HepG2 (cell line): ENCODE results near the gene IGFN1. TPM values are rescaled to one million over a fixed set of nuclear protein-coding genes. Genes with fewer than 3 reads are reported as not detected.

ENCODE experiments used
- CTCF ChIP-seq: sonication (generic); formaldehyde crosslinking; IDR thresholded peaks from 2 replicates; pipeline ENCODE4 v1.5.0; 2020; ENCODE audit warnings: mild to moderate bottlenecking, missing genetic modification reagents, moderate library complexity
- DMTF1 ChIP-seq: sonication (generic); formaldehyde crosslinking; IDR thresholded peaks from 2 replicates; pipeline ENCODE4 v1.4.0; 2020; ENCODE audit warnings: mild to moderate bottlenecking, missing genetic modification reagents
- E2F2 ChIP-seq: sonication (generic); formaldehyde crosslinking; IDR thresholded peaks from 2 replicates; pipeline ENCODE4 v1.4.0; 2020; ENCODE audit warnings: missing genetic modification reagents, borderline replicate concordance
- E2F5 ChIP-seq: sonication (generic); formaldehyde crosslinking; conservative IDR thresholded peaks from 2 replicates; pipeline ENCODE4 v1.4.0; 2020; ENCODE audit warnings: missing genetic modification reagents
- FOXJ3 ChIP-seq: sonication (generic); formaldehyde crosslinking; IDR thresholded peaks from 2 replicates; pipeline ENCODE4 v1.4.0; 2020; ENCODE audit warnings: missing genetic modification reagents, mild to moderate bottlenecking, borderline replicate concordance
- GLI4 ChIP-seq: sonication (generic); formaldehyde crosslinking; IDR thresholded peaks from 2 replicates; pipeline ENCODE4 v1.5.1; 2020; ENCODE audit warnings: missing genetic modification reagents, mild to moderate bottlenecking, moderate library complexity, borderline replicate concordance
- HMG20A ChIP-seq: IDR thresholded peaks from 2 replicates; pipeline ENCODE4 v1.6.1; 2016; ENCODE audit warnings: borderline replicate concordance
- HMGXB4 ChIP-seq, 2 experiments: sonication (generic) in 1 of 2; formaldehyde crosslinking in 1 of 2; IDR thresholded peaks; 2 replicates each; pipeline versions ENCODE4 v1.4.0 to v1.6.1; 2018 to 2020; ENCODE audit warnings: missing genetic modification reagents in 2 of 2, borderline replicate concordance in 1 of 2, low read depth in 1 of 2, mild to moderate bottlenecking in 1 of 2, missing biosample characterization in 1 of 2
- JUN ChIP-seq: sonication (generic); formaldehyde crosslinking; IDR thresholded peaks from 2 replicates; pipeline ENCODE4 v1.4.0; 2020; ENCODE audit warnings: mild to moderate bottlenecking, missing genetic modification reagents
- KDM5A ChIP-seq: fragments of 200-600 bp; sonication (generic); IDR thresholded peaks from 2 replicates; pipeline ENCODE4 v1.7.0; 2018; ENCODE audit warnings: antibody characterized with exemption, mild to moderate bottlenecking, low read length, borderline replicate concordance
- MAFG ChIP-seq: sonication (generic); formaldehyde crosslinking; IDR thresholded peaks from 2 replicates; pipeline ENCODE4 v1.5.1; 2020; ENCODE audit warnings: mild to moderate bottlenecking, missing genetic modification reagents
- MLLT10 ChIP-seq: sonication (generic); formaldehyde crosslinking; IDR thresholded peaks from 2 replicates; pipeline ENCODE4 v1.4.0; 2020; ENCODE audit warnings: missing genetic modification reagents
- NKX3-1 ChIP-seq: sonication (generic); formaldehyde crosslinking; IDR thresholded peaks from 2 replicates; pipeline ENCODE4 v1.5.0; 2020; ENCODE audit warnings: missing genetic modification reagents
- PBX3 ChIP-seq: sonication (generic); formaldehyde crosslinking; IDR thresholded peaks from 2 replicates; pipeline ENCODE4 v1.8.1; 2023; ENCODE audit warnings: missing genetic modification reagents, inconsistent platforms, borderline replicate concordance
- THYN1 ChIP-seq: sonication (generic); formaldehyde crosslinking; IDR thresholded peaks from 2 replicates; pipeline ENCODE4 v1.8.1; 2023; ENCODE audit warnings: low read depth, mild to moderate bottlenecking, moderate library complexity, missing genetic modification reagents, borderline replicate concordance
- ZFP62 ChIP-seq: sonication (generic); formaldehyde crosslinking; IDR thresholded peaks from 2 replicates; pipeline ENCODE4 v1.4.0; 2020; ENCODE audit warnings: missing genetic modification reagents
- ZNF331 ChIP-seq: sonication (generic); formaldehyde crosslinking; IDR thresholded peaks from 2 replicates; pipeline ENCODE4 v1.4.0; 2020; ENCODE audit warnings: missing genetic modification reagents
- ZNF569 ChIP-seq: sonication (generic); formaldehyde crosslinking; IDR thresholded peaks from 2 replicates; pipeline ENCODE4 v1.5.0; 2020; ENCODE audit warnings: mild to moderate bottlenecking, missing genetic modification reagents, moderate library complexity, borderline replicate concordance
- ZNF615 ChIP-seq: sonication (generic); formaldehyde crosslinking; IDR thresholded peaks from 2 replicates; pipeline ENCODE4 v1.5.0; 2020; ENCODE audit warnings: mild to moderate bottlenecking, missing genetic modification reagents, borderline replicate concordance
- ZNF713 ChIP-seq: sonication (generic); formaldehyde crosslinking; IDR thresholded peaks from 2 replicates; pipeline ENCODE4 v1.4.0; 2020; ENCODE audit warnings: mild to moderate bottlenecking, missing genetic modification reagents
- polyA plus RNA-seq, 8 experiments: library from polyadenylated mRNA; depleted of rRNA in 3 of 8; stranded (reverse) in 7 of 8; unstranded in 1 of 8; fragments of >200 nt; fragmentation: Illumina TruSeq in 4 of 8; extraction: Trizol in 4 of 8; gene quantifications; 2 replicates each; pipeline versions ENCODE4 v1.2.1 to v1.2.3, GENCODE V29; 2011 to 2016; ENCODE audit warnings: low read depth in 4 of 8, missing spikeins in 1 of 8, mixed read lengths in 1 of 8; ENCODE audit not compliant: insufficient read depth in 1 of 8
- total RNA-seq, 5 experiments: library from RNA; depleted of rRNA; stranded (reverse); fragments of >200 nt; fragmentation: Illumina TruSeq; extraction: Trizol; gene quantifications; 2 replicates each; pipeline ENCODE4 v1.2.3, GENCODE V29; 2016; ENCODE audit warnings: low read depth in 1 of 5

IGFN1 gene
- total and polyA plus RNA-seq, 2 of the 13 experiments (the other 11 are each of a cell fraction or from before 2014, with no cell fraction given), result 0.04 to 0.05 TPM

- TF ChIP-seq ZNF713 (CRISPR knock-in tag), result no peak
- TF ChIP-seq GLI4 (CRISPR knock-in tag), result no peak
- TF ChIP-seq ZFP62 (CRISPR knock-in tag), result no peak
- no peak for TF ChIP-seq E2F5 (CRISPR knock-in tag)
- no peak for TF ChIP-seq DMTF1 (CRISPR knock-in tag)
- peak; percentile 66 for TF ChIP-seq JUN (CRISPR knock-in tag)
- no peak for TF ChIP-seq PBX3
- no peak for TF ChIP-seq THYN1
- TF ChIP-seq HMG20A, result peak; percentile 91
- peak; percentile 97 for TF ChIP-seq NKX3-1 (CRISPR knock-in tag)
- TF ChIP-seq CTCF (CRISPR knock-in tag), result no peak
- TF ChIP-seq KDM5A, result no peak
- no peak for TF ChIP-seq ZNF569
- no peak for TF ChIP-seq MLLT10
- TF ChIP-seq ZNF331 (CRISPR knock-in tag), result peak; percentile 73
- no peak for TF ChIP-seq E2F2 (CRISPR knock-in tag)
- TF ChIP-seq MAFG (CRISPR knock-in tag), result no peak
- TF ChIP-seq HMGXB4 (CRISPR knock-in tag; IDR thresholded peaks at IDR 0.05; ENCODE audit: borderline replicate concordance in 1 of 2, low read depth in 1 of 2), result no peak; a peak in 1 of 4 replicates
- no peak for TF ChIP-seq ZNF615
- TF ChIP-seq FOXJ3 (CRISPR knock-in tag), result peak; percentile 82; the same call in 1 of the 2 replicates
Observed at GRCh38 chr1:201170533-201171062, 20.0 kb upstream of the IGFN1 start (continued).
